Natural killer cell (primary cell): ENCODE measurements around the gene PCP4. TPM values are rescaled to one million over a fixed set of nuclear protein-coding genes. Genes with fewer than 3 reads are reported as not detected.

ENCODE experiments used
- ATAC-seq, 3 donors: fragments of 150-1000 bp in 2 of 3; fragments of 200-7000 bp in 1 of 3; cut with Tn5 transposase; 1 replicate in 1 of 3; 2 replicates in 2 of 3; pipeline ENCODE4 v1.10.0; 2021; ENCODE audit warnings: mild to moderate bottlenecking in 2 of 3, moderate library complexity in 2 of 3
- DNase-seq, 2 donors: peaks; one replicate each; pipeline versions ENCODE4 v3.0.0 to v3.0.0-alpha.2; 2013 to 2021; ENCODE audit warnings: mixed read lengths in 1 of 2
- H3K27ac ChIP-seq: one replicate; pipeline ENCODE4 v1.5.1; 2013; ENCODE audit warnings: mild to moderate bottlenecking, low read length
- H3K27me3 ChIP-seq: one replicate; pipeline ENCODE4 v1.6.1; 2013; ENCODE audit warnings: low read length; ENCODE audit not compliant: control insufficient read depth, insufficient read depth
- H3K36me3 ChIP-seq: one replicate; pipeline ENCODE4 v1.6.1; 2013; ENCODE audit warnings: low read length; ENCODE audit not compliant: control insufficient read depth, insufficient read depth
- H3K4me1 ChIP-seq: one replicate; pipeline ENCODE4 v1.6.1; 2013; ENCODE audit warnings: low read length; ENCODE audit not compliant: control insufficient read depth, insufficient read depth
- H3K4me3 ChIP-seq: one replicate; pipeline ENCODE4 v1.5.1; 2013; ENCODE audit warnings: low read length
- H3K9me3 ChIP-seq: one replicate; pipeline ENCODE4 v1.6.1; 2013; ENCODE audit warnings: low read length; ENCODE audit not compliant: control insufficient read depth, insufficient read depth
- H3K27ac Mint-ChIP-seq, 2 donors: one replicate each; pipeline ENCODE4 v1.8.0; 2022; ENCODE audit warnings: mild to moderate bottlenecking in 2 of 2, mixed read lengths in 2 of 2, moderate library complexity in 1 of 2
- H3K27me3 Mint-ChIP-seq, 2 donors: one replicate each; pipeline ENCODE4 v1.8.0; 2022; ENCODE audit warnings: low read depth in 2 of 2, mixed read lengths in 2 of 2
- H3K36me3 Mint-ChIP-seq: one replicate; pipeline ENCODE4 v1.8.0; 2022; ENCODE audit warnings: mixed read lengths
- H3K4me1 Mint-ChIP-seq, 2 donors: one replicate each; pipeline ENCODE4 v1.8.0; 2022; ENCODE audit warnings: mixed read lengths in 2 of 2
- H3K4me3 Mint-ChIP-seq: one replicate; pipeline ENCODE4 v1.8.0; 2022; ENCODE audit warnings: mild to moderate bottlenecking, moderate library complexity, mixed read lengths
- H3K9me3 Mint-ChIP-seq, 2 donors: one replicate each; pipeline ENCODE4 v1.8.0; 2022; ENCODE audit warnings: mixed read lengths in 2 of 2
- WGBS: methylation state at CpG from one replicate; pipeline ENCODE4 v1.1.7; 2013; ENCODE audit warnings: missing lambda C conversion rate; ENCODE audit not compliant: insufficient coverage; 5-methylcytosine and 5-hydroxymethylcytosine counted together
- intact Hi-C: fragments of 100-400 bp; cut with micrococcal nuclease; formaldehyde crosslinking; loops from one replicate; pipeline ENCODE4 v1.14.2; 2022
- total RNA-seq, 4 donors: library from RNA; stranded (reverse); fragments of 120-200 nt in 1 of 4; gene quantifications; one replicate each; pipeline versions ENCODE4 v1.2.3 to v1.2.4, GENCODE V29; 2013 to 2022
- TF ChIP-seq, protein P1 (sequence below): fragments of 200-600 bp; IDR thresholded peaks from one replicate; pipeline ENCODE4 v1.8.0; 2022; ENCODE audit warnings: antibody characterized with exemption

PCP4 gene
- total RNA-seq, 3 donors from 2014 or later (not counting 1 experiment from before 2014, with no cell fraction given), result not detected

DNA sequence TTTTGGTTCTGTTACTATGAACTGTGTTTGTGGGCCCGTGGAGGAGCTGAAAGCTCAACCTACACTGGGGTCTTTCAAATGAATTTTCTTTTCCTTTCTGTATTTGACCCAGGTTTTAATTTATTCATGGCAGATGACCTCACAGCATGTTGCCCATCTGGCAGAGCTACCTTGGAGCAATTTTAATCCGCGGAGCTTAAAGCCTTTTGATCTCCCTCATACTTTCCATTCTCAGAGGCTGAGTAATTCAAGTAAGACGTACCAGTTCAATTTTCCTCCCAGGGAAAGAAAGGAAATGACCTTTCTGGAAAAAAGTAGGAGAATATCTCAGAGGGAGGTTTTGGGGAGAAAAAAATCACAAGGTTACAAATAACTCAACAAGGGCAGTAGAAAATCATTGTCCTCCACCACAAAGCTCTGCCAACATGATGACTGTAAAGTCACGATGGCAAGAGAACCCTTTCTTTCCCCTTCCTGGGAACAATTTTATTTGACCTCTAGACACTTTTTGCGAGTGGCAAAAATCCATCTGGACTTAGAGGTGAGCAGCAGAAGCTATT lies 21.6 kb upstream of the PCP4 start:
- no peaks in the 10 kb centered on the region for H3K36me3 ChIP-seq
- Mint-ChIP-seq H3K36me3 (no peaks in the 10 kb centered on the region), H3K4me1 (no peaks in the 10 kb centered on the region), H3K27me3 (peaks cover 0 to 7% of the 10 kb centered on the region in 2 donors), H3K27ac (no peak overlapping the region), H3K9me3 (peaks cover 0 to 2% of the 10 kb centered on the region in 2 donors), H3K4me3 (no peak overlapping the region)
- no peaks in the 10 kb centered on the region for H3K27me3 ChIP-seq
- ATAC-seq (no peak), DNase-seq (no peak)
- no peak overlapping the region for H3K4me3 ChIP-seq
- no peaks in the 10 kb centered on the region for H3K9me3 ChIP-seq
- intact Hi-C loops, result no loop called here
- TF ChIP-seq, protein P1, sequence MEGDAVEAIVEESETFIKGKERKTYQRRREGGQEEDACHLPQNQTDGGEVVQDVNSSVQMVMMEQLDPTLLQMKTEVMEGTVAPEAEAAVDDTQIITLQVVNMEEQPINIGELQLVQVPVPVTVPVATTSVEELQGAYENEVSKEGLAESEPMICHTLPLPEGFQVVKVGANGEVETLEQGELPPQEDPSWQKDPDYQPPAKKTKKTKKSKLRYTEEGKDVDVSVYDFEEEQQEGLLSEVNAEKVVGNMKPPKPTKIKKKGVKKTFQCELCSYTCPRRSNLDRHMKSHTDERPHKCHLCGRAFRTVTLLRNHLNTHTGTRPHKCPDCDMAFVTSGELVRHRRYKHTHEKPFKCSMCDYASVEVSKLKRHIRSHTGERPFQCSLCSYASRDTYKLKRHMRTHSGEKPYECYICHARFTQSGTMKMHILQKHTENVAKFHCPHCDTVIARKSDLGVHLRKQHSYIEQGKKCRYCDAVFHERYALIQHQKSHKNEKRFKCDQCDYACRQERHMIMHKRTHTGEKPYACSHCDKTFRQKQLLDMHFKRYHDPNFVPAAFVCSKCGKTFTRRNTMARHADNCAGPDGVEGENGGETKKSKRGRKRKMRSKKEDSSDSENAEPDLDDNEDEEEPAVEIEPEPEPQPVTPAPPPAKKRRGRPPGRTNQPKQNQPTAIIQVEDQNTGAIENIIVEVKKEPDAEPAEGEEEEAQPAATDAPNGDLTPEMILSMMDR, result no peak
- WGBS, result 95% methylated on average over 6 of the region's 6 CpGs
- no peaks in the 10 kb centered on the region for H3K4me1 ChIP-seq
- H3K27ac ChIP-seq, result no peak overlapping the region

- intact Hi-C loops, result no loop called here
- peaks cover 0 to 6% of the 10 kb centered on the region in 2 donors for H3K27me3 Mint-ChIP-seq
- 82% methylated on average over 6 of the region's 6 CpGs for WGBS
These were observed 19.4 kb upstream of the PCP4 start for GRCh38 chr21:39847877-39848276.

GRCh38 chr21:39849014-39849655 lies 18.1 kb upstream of the PCP4 start:
- Mint-ChIP-seq H3K27ac (no peak overlapping the region), H3K27me3 (no peaks in the 10 kb centered on the region), H3K4me3 (no peak overlapping the region), H3K4me1 (no peaks in the 10 kb centered on the region), H3K9me3 (peaks cover 0 to 5% of the 10 kb centered on the region in 2 donors), H3K36me3 (no peaks in the 10 kb centered on the region)
- Histone ChIP-seq H3K4me1 (no peaks in the 10 kb centered on the region), H3K4me3 (no peak overlapping the region), H3K27ac (no peak overlapping the region), H3K9me3 (no peaks in the 10 kb centered on the region), H3K36me3 (no peaks in the 10 kb centered on the region), H3K27me3 (no peaks in the 10 kb centered on the region)
- DNase-seq (no peak), ATAC-seq (no peak)
- 89% methylated on average over 10 of the region's 10 CpGs for WGBS
- TF ChIP-seq, protein P1, result no peak
- intact Hi-C loops, result no loop called here

More at GRCh38 chr21:39847877-39848276, 19.4 kb upstream of the PCP4 start:
- Mint-ChIP-seq H3K4me3 (no peak overlapping the region), H3K36me3 (no peaks in the 10 kb centered on the region), H3K9me3 (peaks cover 0 to 2% of the 10 kb centered on the region in 2 donors), H3K4me1 (no peaks in the 10 kb centered on the region), H3K27ac (no peak overlapping the region)
- TF ChIP-seq, protein P1, result no peak
- H3K27me3 ChIP-seq, result no peaks in the 10 kb centered on the region
- H3K9me3 ChIP-seq, result no peaks in the 10 kb centered on the region
- no peak overlapping the region for H3K4me3 ChIP-seq
- DNase-seq, result no peak
- H3K27ac ChIP-seq, result no peak overlapping the region
- H3K4me1 ChIP-seq, result no peaks in the 10 kb centered on the region
- no peaks in the 10 kb centered on the region for H3K36me3 ChIP-seq
- ATAC-seq, result no peak

DNA sequence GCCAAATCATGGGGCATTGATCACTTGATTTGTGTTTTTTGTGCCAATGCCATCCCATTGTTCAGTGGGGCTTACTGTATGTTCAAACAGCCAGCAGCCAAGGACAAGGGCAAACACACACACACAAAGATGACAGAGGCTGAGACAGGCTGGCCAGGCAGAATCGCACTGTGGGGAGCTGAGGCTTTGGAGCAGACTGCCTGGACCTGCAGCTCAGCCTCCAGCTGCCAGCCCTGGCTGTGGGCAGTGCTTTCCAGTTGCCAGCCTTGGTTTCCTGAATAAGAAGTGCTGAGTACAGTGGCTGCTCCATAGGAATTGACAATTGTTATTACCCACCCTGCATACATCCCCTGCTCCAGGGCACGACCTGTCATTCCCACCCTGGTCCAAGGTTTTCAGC lies 16.9 kb upstream of the PCP4 start:
- no peaks in the 10 kb centered on the region for H3K4me1 ChIP-seq
- no peak overlapping the region for H3K27ac ChIP-seq
- Mint-ChIP-seq H3K4me1 (no peaks in the 10 kb centered on the region), H3K4me3 (no peak overlapping the region), H3K27me3 (no peaks in the 10 kb centered on the region), H3K27ac (no peak overlapping the region), H3K9me3 (peaks cover 0 to 5% of the 10 kb centered on the region in 2 donors), H3K36me3 (no peaks in the 10 kb centered on the region)
- no peak for DNase-seq
- H3K27me3 ChIP-seq, result no peaks in the 10 kb centered on the region
- no peak overlapping the region for H3K4me3 ChIP-seq
- no peaks in the 10 kb centered on the region for H3K36me3 ChIP-seq
- intact Hi-C loops, result no loop called here
- 75% methylated on average over 1 of the region's 2 CpGs for WGBS
- no peaks in the 10 kb centered on the region for H3K9me3 ChIP-seq
- ATAC-seq, result no peak
- TF ChIP-seq, protein P1, result no peak
